ENCODE results near the gene BRCA1.
"Not testable (repeated sequence)": the region's sequence is repeated elsewhere in the genome, so short reads cannot be mapped to it uniquely, and the experiment has no call there.

The BRCA1 gene

GRCh38 chr17:43125133-43125966 is at the start of gene BRCA1:
Gene BRCA1, minus strand, starts transcription at chr17:43125364. Its CDS starts 1,268 bp downstream, at chr17:43124096.
- FAIRE-seq (peak; percentile 79), DNase-seq (ENCODE audit: insufficient read length, low spot score) (peak; percentile 100)

- DNase-seq (ENCODE audit: insufficient read length, low spot score) (peak; percentile 64), FAIRE-seq (no peak)
These were observed 46.7 kb upstream of the BRCA1 start for GRCh38 chr17:43171586-43172487.

GRCh38 chr17:43170766-43171585 is 45.8 kb upstream of the BRCA1 start, which contains the start of gene NBR1:
Gene NBR1, plus strand, starts transcription at chr17:43171214. Its CDS starts 4,586 bp downstream, at chr17:43175800.
- DNase-seq (ENCODE audit: insufficient read length, low spot score), result peak; percentile 99
- FAIRE-seq, result peak; percentile 85

GRCh38 chr17:43170140-43170765 is 45.1 kb upstream of the BRCA1 start:
- peak; percentile 99 for DNase-seq (ENCODE audit: insufficient read length, low spot score)
- FAIRE-seq, result peak; percentile 36

- FAIRE-seq (peak; percentile 9), DNase-seq (ENCODE audit: insufficient read length, low spot score) (no peak)
These were observed 44.5 kb upstream of the BRCA1 start for GRCh38 chr17:43169561-43170139.

GRCh38 chr17:43165971-43166370 is 40.8 kb upstream of the BRCA1 start:
- not testable (repeated sequence) for FAIRE-seq; DNase-seq (ENCODE audit: insufficient read length, low spot score)

- not testable (repeated sequence) for DNase-seq (ENCODE audit: insufficient read length, low spot score); FAIRE-seq
These were observed 34.8 kb upstream of the BRCA1 start for GRCh38 chr17:43159957-43160356.

- not testable (repeated sequence) for DNase-seq (ENCODE audit: insufficient read length, low spot score); FAIRE-seq
These were observed 34.1 kb upstream of the BRCA1 start for GRCh38 chr17:43159232-43159631.

- no peak for DNase-seq (ENCODE audit: insufficient read length, low spot score)
- FAIRE-seq, result no peak
These were observed 30.5 kb upstream of the BRCA1 start for GRCh38 chr17:43155666-43156065.

GRCh38 chr17:43153197-43153835 is 28.2 kb upstream of the BRCA1 start:
- not testable (repeated sequence) for FAIRE-seq; DNase-seq (ENCODE audit: insufficient read length, low spot score)

GRCh38 chr17:43151880-43152456 is 26.8 kb upstream of the BRCA1 start:
- no peak for FAIRE-seq
- DNase-seq (ENCODE audit: insufficient read length, low spot score), result no peak

GRCh38 chr17:43146649-43147048 is 21.5 kb upstream of the BRCA1 start:
- no peak for DNase-seq (ENCODE audit: insufficient read length, low spot score)
- no peak for FAIRE-seq

- DNase-seq (ENCODE audit: insufficient read length, low spot score), result no peak
- no peak for FAIRE-seq
These were observed 18.0 kb upstream of the BRCA1 start for GRCh38 chr17:43143201-43143600.

- FAIRE-seq, result no peak
These were observed 17.0 kb upstream of the BRCA1 start for GRCh38 chr17:43142153-43142552.

GRCh38 chr17:43140396-43141332 is 15.5 kb upstream of the BRCA1 start:
- DNase-seq (ENCODE audit: insufficient read length, low spot score), result no peak
- FAIRE-seq, result no peak

More at GRCh38 chr17:43142153-43142552, 17.0 kb upstream of the BRCA1 start:
- DNase-seq (ENCODE audit: insufficient read length, low spot score), result no peak

- FAIRE-seq; DNase-seq (ENCODE audit: insufficient read length, low spot score): not testable (repeated sequence)
These were observed 13.4 kb upstream of the BRCA1 start for GRCh38 chr17:43138531-43138930.

- not testable (repeated sequence) for DNase-seq (ENCODE audit: insufficient read length, low spot score); FAIRE-seq
These were observed 11.4 kb upstream of the BRCA1 start for GRCh38 chr17:43136574-43136973.

GRCh38 chr17:43135454-43135819 is 10.3 kb upstream of the BRCA1 start:
- no peak for DNase-seq (ENCODE audit: insufficient read length, low spot score)
- no peak for FAIRE-seq

Measured in HTR-8/SVneo (cell line).